ENCODE results near the gene CNOT2.

The CNOT2 gene

GRCh38 chr12:70242695-70243509 is at the start of gene CNOT2:
TSS of gene CNOT2 (plus strand) at chr12:70243433. CDS start at chr12:70278227, 34,794 bp downstream.
- DNase-seq = peak; percentile 85

- no peak for DNase-seq
These were observed 49.2 kb upstream of the CNOT2 start for GRCh38 chr12:70194076-70194475.

GRCh38 chr12:70196811-70197281 is 46.4 kb upstream of the CNOT2 start:
- no peak for DNase-seq

- DNase-seq = no peak
These were observed 45.9 kb upstream of the CNOT2 start for GRCh38 chr12:70197345-70197744.

- DNase-seq = no peak
These were observed 29.5 kb upstream of the CNOT2 start for GRCh38 chr12:70213707-70214106.

- no peak for DNase-seq
These were observed 28.1 kb upstream of the CNOT2 start for GRCh38 chr12:70214972-70215617.

- DNase-seq = no peak
These were observed 25.8 kb upstream of the CNOT2 start for GRCh38 chr12:70217416-70217815.

- DNase-seq = no peak
These were observed 21.6 kb upstream of the CNOT2 start for GRCh38 chr12:70221626-70222025.

GRCh38 chr12:70227911-70228310 is 15.3 kb upstream of the CNOT2 start:
- no peak for DNase-seq

- no peak for DNase-seq
These were observed 12.2 kb upstream of the CNOT2 start for GRCh38 chr12:70230934-70231606.

- no peak for DNase-seq
These were observed 6.2 kb upstream of the CNOT2 start for GRCh38 chr12:70236990-70237389.

GRCh38 chr12:70240673-70241072 is 2.6 kb upstream of the CNOT2 start:
- no peak for DNase-seq

- no peak for DNase-seq
These were observed 1.4 kb upstream of the CNOT2 start for GRCh38 chr12:70241845-70242244.

- DNase-seq = peak; percentile 52
These were observed 508 bp downstream of the CNOT2 start for GRCh38 chr12:70243510-70244371.

- DNase-seq = no peak
These were observed 1.2 kb downstream of the CNOT2 start for GRCh38 chr12:70244409-70244808.

GRCh38 chr12:70245458-70245857 is 2.2 kb downstream of the CNOT2 start:
- DNase-seq = no peak

- no peak for DNase-seq
These were observed 3.3 kb downstream of the CNOT2 start for GRCh38 chr12:70246580-70246979.

- DNase-seq = no peak
These were observed 4.5 kb downstream of the CNOT2 start for GRCh38 chr12:70247653-70248199.

- DNase-seq = no peak
These were observed 5.6 kb downstream of the CNOT2 start for GRCh38 chr12:70248876-70249275.

- no peak for DNase-seq
These were observed 6.7 kb downstream of the CNOT2 start for GRCh38 chr12:70249903-70250302.

GRCh38 chr12:70251226-70251625 is 8.0 kb downstream of the CNOT2 start:
- no peak for DNase-seq

- no peak for DNase-seq
These were observed 8.4 kb downstream of the CNOT2 start for GRCh38 chr12:70251661-70252060.

Measured in activated CD4-positive, alpha-beta T cell treated with anti-CD3 and anti-CD28 coated beads for 1 hour (primary cell).